Measurements from ENCODE around the gene VPS26C.

- TF ChIP-seq CTCF (IDR thresholded peaks at IDR 0.05) (no peak), POLR2A (IDR thresholded peaks at IDR 0.05) (no peak)
Measured at GRCh38 chr21:37204580-37204979, 62.6 kb downstream of the VPS26C start.
